GM19463 (cell line): Measurements from ENCODE around the gene S1PR3.
"Not testable (repeated sequence)": the region's sequence is repeated elsewhere in the genome, so short reads cannot be mapped to it uniquely, and the experiment has no call there.

Experiments
- ATAC-seq: cut with Tn5 transposase; IDR thresholded peaks from one replicate; pipeline ENCODE4 v1.9.1; 2021; ENCODE audit warnings: mild to moderate bottlenecking, moderate library complexity; ENCODE audit not compliant: unreplicated experiment

The S1PR3 gene

GRCh38 chr9:88991066-88992034 is at the start of gene S1PR3:
TSS of gene S1PR3 (plus strand) at chr9:88991468. CDS start at chr9:89001201, 9,733 bp downstream.
- no peak for ATAC-seq

DNA sequence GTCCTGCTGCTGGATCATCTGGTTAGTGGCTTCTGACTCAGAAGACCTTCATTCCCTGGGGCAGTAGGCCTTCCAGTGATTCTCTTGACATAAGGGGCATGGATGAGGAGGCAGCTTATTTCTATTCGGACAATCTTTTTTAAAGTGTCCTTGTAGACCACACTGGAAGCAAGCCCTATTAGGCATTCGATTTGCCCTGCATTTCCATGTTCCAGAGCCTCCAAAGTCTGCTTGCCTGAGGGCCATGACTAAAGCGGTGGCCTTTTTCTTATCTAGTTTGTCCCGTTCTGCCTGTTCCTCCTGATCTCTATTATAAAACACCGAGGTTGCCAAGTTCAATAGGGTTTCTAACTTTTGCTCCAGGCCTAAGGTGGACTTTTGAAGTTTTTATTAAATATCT is 49.7 kb upstream of the S1PR3 start:
- ATAC-seq, result not testable (repeated sequence)

GRCh38 chr9:88942411-88942810 is 48.9 kb upstream of the S1PR3 start:
- ATAC-seq, result no peak

DNA sequence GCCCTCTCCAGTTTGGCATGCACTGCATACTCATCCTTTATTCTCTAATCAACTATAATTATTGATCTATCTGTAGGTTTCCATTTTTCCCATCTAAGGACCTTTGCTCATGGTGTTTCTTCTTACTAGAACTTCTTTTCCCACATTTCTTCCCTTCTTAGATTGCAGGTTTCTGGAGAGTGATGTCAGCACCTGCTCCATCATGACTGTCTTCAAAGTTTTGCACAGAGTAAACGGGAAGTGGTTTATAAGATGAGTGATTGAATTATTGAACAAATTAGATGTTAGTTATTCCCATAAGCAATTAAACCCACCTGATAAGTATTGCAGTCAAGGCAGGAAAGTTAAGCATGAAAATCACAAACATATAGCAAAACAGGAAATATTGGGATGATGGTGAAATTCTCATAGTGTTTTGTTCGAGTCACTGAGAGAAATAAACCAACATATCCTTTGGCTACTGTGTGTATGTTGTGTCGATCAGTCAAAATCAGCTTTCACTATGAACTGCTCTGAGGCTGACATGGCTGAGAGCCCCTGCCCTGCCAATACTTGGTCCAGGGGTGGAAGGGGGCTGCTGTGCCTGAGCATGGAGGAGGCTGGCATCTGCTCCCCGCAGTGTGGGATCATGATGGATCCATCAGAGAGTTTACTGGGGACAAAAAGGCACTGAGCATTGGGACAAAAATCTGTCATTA is 45.5 kb upstream of the S1PR3 start:
- ATAC-seq, result no peak

DNA sequence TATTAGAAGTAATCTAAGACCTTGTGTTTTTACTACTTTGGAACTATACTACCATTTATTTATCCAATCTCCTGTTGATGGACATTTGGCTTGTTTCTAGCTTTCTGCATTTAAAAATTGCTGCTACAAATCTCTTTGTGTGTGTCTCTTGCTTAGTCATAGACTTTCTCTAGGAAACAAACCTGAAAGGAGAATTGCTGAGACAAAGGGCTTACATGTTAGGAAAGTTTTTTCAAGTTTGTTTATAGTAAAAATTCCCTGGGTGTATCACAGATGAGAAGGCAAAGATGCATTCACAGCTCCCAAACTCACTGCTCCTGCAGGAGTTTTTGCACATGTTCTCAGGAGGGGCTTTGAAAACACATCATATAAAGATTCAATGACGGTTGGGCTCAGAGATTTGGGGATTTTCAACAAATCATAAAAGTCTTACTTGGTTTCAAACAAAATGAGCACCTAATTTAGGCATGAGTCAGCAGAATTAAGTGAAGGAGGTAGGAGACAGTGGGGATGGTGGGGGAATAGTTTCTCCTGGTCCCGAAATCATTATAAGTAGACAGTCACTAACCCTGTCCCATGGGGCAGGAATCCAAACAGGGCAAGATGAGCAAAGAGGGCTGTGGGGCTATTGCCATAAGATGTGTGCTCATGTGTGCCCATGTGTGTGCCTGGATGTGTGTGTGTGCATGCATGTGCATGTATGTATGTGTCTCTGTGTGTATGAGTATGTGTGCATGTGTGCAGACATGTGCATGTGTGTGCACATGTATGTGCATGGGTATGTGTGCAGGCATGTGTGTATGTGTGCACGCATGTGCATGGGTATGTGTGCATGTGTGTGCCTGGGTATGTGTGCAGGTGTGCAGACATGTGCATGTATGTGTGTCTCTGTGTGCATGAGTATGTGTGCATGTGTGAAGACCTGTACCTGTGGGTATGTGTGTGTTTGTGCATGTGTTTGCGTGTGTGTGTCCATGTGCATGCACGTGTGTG is 43.4 kb upstream of the S1PR3 start:
- ATAC-seq, result no peak

GRCh38 chr9:88949425-88949824 is 41.8 kb upstream of the S1PR3 start:
- no peak for ATAC-seq

GRCh38 chr9:88949961-88950340 is 41.3 kb upstream of the S1PR3 start:
- ATAC-seq, result no peak

- ATAC-seq, result no peak
Measured at GRCh38 chr9:88950341-88951154, 40.7 kb upstream of the S1PR3 start.

DNA sequence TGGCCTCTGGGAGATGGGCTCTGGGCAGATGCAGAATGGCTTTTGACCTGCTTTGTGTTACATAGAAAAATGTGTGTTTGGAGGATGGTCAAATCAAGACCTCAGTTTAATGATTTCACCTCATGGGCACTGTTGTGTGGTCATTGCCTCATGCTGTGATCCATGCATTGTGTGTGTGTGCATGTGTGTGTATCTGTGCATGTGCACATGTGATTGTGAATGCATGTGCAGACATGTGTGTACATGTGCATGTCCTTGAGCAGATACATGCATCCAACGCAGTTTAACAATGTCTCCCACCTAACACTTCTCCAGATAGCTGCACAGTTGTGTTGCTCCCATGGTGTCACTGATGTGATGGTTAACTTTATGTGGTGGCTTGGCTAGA is 40.1 kb upstream of the S1PR3 start:
- no peak for ATAC-seq

DNA sequence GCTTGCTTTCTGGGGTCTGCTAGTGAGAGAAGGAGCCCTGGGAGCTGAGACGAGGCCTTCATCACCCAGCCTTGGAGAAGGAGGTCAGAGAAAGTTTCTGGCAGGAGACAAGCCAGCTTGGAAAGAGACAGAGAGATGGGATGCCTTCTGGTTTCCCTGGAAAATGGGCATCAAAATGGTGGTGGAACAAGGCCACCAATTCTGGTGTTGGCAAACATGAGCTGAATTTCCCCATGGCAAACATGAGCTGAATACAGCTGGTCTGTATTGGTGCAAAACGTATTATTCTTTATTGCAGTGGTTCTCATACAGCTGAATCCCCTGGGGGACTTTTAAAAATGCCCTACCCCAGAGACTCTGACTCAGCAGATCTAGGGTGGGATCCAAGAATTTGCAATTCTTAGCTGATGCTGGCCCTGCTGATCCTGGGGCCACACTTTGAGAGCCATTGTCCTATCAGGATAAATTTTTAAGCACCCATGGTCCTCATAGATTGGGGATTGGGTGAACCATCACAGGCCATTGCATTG is 39.1 kb upstream of the S1PR3 start:
- no peak for ATAC-seq

- no peak for ATAC-seq
Measured at GRCh38 chr9:88952976-88953375, 38.3 kb upstream of the S1PR3 start.

- ATAC-seq, result no peak
Measured at GRCh38 chr9:88953381-88954029, 37.8 kb upstream of the S1PR3 start.

DNA sequence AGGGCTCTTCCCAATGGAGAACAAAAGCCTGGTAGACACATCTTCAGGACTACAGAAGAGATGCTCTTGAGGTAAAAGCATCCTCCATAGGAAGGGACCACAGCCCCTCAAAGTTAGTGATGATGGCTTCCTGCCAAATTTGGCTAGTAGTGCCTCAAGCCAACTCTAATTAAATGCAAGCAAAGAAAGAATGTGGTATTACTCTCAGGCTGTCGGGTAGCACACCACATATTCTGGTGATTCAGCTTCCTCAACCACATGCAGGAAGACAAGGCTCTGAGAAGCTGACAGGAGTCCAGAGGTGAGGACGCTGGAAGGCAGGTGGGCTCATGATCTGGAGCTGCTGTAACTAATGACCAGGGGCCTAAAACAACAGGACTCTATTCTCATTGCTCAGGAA is 37.2 kb upstream of the S1PR3 start:
- ATAC-seq, result no peak

- ATAC-seq, result no peak
Measured at GRCh38 chr9:88957526-88957925, 33.7 kb upstream of the S1PR3 start.

GRCh38 chr9:88959727-88960469 is 31.4 kb upstream of the S1PR3 start:
- ATAC-seq, result no peak

- no peak for ATAC-seq
Measured at GRCh38 chr9:88960632-88961031, 30.6 kb upstream of the S1PR3 start.

DNA sequence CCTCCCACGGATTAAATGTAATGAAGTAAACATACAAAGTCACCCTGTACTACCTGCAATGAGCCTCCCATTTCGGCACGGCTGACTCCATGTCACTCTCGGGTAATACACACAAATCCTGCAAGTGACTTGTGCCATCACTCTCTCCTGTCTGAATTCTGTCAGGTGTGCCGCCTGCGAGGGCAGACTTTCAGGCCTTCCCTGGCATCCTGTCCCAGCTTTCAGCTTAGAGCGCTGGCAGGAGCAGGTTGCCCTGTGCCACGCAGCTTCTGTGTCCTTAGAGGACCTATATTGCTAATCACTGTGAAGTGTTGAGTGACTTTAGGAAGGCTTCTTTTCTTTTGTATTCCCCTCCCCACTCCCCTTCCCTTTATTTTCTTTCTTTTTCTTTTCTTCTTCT is 25.8 kb upstream of the S1PR3 start:
- ATAC-seq, result no peak

- ATAC-seq, result no peak
Measured at GRCh38 chr9:88966894-88967676, 24.2 kb upstream of the S1PR3 start.
